Activated CD8-positive, alpha-beta memory T cell treated with anti-CD3 and anti-CD28 coated beads, Interleukin-2, amount 50 U/mL, for 24 hours (primary cell): ENCODE results near the gene THBS4.
A peak's percentile ranks its signal among the peaks of the same experiment; 100 is the strongest.
"Not testable (repeated sequence)": the region's sequence is repeated elsewhere in the genome, so short reads cannot be mapped to it uniquely, and the experiment has no call there.

Experiments used
- DNase-seq: peaks from one replicate; pipeline ENCODE4 v3.0.0-alpha.2; 2020; ENCODE audit errors: extremely low read depth

Gene THBS4

GRCh38 chr5:80076131-80077050 lies 41.2 kb downstream of the THBS4 start:
- DNase-seq = no peak

GRCh38 chr5:80077051-80077714 lies 42.0 kb downstream of the THBS4 start:
- no peak for DNase-seq

DNA sequence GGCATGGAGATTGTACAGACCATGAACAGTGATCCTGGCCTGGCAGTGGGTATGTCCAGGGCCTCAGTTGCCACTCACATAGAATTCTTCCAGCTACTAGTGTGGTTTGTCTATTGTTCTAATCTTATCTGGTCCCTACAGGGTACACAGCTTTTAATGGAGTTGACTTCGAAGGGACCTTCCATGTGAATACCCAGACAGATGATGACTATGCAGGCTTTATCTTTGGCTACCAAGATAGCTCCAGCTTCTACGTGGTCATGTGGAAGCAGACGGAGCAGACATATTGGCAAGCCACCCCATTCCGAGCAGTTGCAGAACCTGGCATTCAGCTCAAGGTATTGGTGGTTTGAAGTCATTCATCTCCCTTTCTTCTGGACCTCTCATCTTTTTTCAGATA lies 43.8 kb downstream of the THBS4 start:
- DNase-seq = no peak

DNA sequence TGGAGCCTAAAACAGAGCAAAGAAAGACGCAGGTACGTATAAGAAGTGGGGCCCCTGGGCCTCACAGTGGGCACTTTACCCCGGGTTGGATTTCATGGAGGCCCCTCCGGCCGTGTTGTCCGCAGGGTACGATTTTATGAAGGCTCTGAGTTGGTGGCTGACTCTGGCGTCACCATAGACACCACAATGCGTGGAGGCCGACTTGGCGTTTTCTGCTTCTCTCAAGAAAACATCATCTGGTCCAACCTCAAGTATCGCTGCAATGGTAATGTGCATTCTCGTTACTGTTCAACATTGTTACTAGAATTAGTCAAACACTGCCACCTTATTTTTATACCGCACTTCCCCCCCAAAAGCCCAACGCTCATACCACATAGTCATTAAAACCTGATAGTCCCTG lies 47.1 kb downstream of the THBS4 start:
- no peak for DNase-seq

- DNase-seq = peak; percentile 27
Measured at GRCh38 chr5:80082731-80083100, 47.6 kb downstream of the THBS4 start.

DNA sequence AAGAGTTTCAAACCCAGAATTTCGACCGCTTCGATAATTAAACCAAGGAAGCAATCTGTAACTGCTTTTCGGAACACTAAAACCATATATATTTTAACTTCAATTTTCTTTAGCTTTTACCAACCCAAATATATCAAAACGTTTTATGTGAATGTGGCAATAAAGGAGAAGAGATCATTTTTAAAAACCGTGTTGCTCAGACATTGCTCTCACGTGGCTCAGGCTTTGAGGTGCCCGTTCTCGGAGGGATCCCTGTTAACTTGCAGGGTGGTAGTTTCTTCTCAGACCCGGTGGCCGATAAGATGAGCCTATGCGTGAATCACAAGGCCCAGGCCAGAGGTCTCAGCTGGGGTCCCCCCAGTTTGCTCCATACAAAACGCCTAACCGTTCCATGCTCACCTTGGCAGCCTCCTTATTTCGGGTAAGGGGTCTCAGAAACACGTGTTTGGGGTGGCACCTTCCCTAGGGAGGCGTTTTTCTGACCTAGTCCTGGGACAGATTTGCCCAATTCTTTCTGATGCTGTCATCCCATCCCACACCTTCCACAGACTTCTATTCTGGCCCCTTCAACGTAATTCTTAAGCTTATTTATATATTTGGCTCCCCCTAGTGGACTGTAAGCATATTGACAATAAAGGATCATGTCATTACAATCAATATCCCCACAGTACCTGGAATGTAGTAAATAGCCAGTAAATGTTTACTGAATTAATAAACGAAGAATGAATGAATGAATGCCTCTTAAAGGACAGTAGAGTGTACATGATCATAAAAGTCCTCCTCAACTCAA lies 48.1 kb downstream of the THBS4 start:
- no peak for DNase-seq

DNA sequence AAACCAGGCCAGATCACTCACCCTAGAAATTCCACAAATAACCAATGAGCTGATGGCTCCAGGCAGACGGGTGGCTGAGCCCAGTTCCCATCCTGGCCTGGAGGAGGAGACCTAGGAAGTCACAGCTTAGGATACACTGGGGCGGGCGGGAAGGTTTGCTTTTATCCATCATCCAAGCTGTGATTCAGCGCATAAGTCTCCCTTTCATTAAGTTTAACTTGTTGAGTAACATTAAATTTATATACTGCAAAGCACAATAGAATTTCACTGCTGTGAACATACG lies 55.7 kb downstream of the THBS4 start:
- no peak for DNase-seq

DNA sequence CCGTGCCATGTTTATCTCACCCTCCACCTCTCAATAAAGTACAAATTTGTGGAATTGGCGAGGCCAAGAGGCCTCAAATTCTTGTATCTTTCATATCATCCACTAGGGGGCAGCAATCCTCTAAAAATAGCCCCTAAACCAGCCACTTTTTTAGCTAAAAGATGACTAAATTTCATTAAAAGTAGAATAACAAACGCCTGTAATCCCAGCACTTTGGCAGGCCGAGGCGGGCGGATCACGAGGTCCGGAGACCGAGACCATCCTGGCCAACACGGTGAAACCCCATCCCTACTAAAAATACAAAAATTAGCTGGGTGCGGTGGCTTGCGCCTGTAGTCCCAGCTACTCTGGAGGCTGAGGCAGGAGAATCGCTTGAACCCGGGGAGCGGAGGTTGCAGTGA lies 56.6 kb downstream of the THBS4 start:
- DNase-seq = not testable (repeated sequence)

DNA sequence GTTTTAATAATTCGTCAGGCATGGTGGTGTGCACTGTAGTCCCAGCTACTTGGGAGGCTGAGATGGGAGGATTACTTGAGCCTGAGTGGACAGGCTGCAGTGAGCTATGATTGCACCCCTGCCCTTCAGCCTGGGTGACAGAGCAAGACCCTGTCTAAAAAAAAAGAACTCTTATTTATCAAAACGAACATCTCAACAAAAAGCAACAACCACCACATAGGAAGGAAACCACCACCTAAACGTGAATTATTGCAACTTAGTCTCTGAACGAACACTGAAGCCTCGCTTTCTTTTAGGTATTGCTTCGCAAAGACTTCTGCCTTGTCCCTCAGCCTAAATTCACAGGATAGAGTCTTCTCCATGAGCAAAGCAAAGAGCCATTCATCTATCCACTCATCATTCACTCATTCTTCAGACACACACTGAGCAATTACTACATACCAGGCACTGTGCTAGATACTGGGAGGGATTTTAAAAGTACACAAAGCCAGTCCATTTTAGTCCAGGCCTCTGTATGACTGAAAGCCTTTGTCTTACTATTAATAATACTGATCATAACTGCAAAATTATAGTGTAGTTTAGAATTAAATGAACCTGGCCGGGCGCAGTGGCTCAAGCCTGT lies 57.4 kb downstream of the THBS4 start:
- DNase-seq = no peak

GRCh38 chr5:80093796-80094195 lies 58.6 kb downstream of the THBS4 start:
- no peak for DNase-seq

- DNase-seq = no peak
Measured at GRCh38 chr5:80094236-80094738, 59.1 kb downstream of the THBS4 start.

- no peak for DNase-seq
Measured at GRCh38 chr5:80097451-80097850, 62.3 kb downstream of the THBS4 start.

- no peak for DNase-seq
Measured at GRCh38 chr5:80101993-80102392, 66.8 kb downstream of the THBS4 start.

DNA sequence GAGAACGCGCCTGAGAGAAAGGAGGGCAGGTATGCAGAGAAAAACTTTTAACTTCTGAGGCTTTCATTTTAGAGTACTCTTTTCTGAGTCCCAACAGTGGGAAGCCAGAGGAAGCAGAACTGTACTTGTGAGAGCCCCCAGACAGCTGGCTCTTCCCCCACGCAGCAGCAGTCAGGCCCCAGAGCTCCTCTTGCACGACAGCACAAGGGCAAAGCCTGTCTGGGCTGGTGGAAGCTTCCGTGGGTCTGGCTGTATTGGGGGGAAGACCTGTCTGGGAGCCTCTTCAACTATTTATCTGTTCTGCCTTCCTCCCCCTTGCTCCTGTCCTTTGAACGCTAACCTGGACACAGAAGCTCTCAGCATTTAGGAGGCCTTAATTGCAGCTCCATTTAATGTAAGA lies 68.2 kb downstream of the THBS4 start:
- no peak for DNase-seq

DNA sequence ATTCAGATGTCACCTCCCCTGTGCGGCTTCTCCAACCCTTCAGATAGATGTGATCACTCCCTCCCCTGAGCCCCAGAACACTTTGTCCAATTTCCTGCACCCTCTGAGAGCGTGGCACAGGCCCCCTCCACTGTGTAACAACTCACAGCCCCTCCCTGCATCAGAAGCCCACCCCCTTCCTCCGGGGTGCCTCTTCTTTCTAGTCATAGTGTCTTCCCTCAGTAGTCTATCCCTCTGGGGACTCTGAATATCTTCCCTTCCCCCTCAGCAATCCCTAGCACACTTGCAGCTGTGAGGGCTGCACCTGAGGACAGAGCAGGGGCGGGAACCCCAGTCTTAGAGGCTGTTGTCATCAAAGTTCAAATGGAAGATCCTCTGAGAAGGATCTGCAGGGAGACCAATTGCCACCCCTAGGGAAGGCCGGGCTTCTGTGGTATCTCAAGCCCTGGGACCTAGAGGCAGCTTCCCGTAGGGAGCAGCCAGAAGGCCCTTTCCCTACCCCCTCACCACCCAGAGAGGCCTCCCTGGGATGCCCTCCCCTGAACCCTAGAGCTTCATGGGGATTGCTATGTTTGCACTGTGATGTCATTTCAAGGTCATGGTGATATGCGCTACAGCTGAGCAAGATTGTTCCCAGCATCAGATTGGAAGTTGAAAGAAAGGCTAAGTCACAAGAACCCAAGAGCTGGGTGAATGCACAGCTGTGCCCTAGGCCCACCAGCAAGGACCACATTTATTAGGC lies 70.7 kb downstream of the THBS4 start:
- no peak for DNase-seq

DNA sequence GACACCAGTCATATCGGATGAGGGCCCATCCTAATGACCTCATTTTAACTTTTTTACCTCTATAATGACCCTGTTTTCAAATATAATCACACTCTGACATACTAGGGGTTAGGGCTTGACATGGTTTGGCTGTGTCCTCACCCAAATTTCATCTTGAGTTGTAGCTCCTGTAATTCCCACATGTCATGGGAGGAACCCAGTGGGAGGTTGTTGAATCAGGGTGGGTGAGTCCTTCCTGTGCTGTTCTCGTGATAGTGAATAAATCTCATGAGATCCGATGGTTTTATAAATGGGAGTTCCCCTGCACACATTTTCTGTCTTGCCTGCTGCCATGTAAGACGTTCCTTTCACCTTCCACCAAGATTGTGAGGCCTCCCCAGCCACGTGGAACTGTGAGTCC lies 71.8 kb downstream of the THBS4 start:
- DNase-seq = no peak

DNA sequence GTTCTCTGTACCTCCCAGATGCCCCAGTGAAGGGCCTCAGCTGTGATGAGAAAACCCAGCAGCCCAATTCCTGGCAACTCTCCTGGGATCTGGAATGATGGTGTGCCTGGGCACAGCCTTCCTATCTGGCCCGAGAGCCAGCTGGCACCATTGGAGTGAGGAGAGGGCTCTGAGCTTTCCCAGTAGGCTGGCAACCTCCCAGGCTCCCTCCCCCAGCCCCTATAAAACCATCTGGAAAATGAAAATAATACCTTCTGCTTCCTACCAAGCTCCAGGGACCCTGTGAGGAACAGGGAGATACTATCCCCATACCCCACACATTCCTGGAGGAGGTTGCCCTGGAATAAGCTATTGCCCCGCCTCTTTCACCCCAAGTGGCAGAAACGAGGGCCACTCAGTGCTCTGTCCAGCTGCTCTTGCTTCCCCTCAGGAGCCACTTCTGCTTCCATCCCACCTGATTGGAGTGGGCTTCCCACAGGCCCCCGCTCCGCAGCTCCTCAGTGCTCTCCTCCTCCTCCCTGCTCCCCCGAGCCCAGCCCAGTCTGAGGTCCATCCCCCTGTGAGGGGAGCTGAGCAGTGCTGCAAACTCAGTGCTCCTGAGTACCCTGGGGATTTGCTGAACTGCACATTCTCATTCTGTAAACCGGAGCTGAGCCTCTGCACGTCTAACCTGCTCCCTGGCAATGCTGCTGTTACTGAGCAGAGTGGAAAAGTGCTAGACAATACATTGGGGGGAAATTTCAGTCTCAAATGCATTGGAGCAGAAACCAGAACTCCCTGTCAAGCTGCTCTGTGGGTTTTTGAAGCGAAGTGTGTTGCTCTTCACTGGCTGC lies 74.7 kb downstream of the THBS4 start:
- no peak for DNase-seq

DNA sequence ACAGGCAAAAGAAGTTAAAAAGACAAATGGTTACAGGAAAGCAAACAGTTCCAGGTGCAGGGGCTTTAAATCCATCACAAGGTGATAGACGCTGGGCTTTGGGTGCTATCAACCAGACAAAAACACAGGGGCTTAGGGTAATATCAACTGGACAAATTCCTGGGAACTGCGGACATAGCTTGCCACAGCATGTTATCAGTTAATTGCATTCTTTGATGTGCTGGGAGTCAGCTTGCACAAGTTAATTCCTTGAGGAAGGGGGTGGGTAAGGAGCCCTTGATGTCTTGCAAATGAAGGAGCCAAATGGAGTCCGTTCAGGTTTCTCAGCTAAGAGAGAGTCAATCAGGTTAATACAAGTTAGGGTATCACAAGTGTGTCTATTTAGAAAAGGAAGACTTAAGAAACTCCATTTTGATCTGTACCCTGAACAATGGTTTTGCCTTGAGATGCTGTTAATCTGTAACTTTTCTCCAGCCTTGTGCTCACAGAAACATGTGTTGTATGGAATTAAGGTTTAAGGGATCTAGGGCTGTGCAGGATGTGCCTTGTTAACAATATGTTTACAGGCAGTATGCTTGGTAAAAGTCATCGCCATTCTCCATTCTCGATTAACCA lies 76.3 kb downstream of the THBS4 start:
- not testable (repeated sequence) for DNase-seq

GRCh38 chr5:80114860-80115259 lies 79.7 kb downstream of the THBS4 start:
- DNase-seq = no peak

DNA sequence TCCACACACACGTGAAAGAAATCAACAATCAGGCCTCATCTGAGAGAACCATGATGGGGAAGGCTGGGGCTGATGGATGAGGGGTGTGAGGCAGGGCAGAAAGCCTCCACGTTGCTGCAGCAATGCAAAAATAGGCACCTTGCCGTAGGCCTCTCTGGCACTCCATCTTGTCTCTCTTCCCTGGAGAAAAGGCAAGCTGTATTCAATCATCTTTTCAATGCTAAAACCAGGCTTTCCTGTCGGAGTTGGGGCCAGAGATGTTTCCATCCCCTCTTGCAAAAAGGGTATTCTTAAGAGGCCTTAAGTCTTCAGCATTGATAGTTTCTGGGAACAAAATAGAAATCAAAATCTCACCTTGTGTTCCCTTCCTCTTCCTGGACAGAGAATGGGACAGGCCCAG lies 80.9 kb downstream of the THBS4 start:
- DNase-seq = no peak
